HEK293 (cell line): ENCODE data around the gene PNPLA6.

ENCODE experiments used
- CTCF ChIA-PET: fragments of 350-600 bp; formaldehyde crosslinking; extraction: SDS; loops from one replicate; lab custom pipeline; 2021; ENCODE audit warnings: antibody characterized with exemption; lab: Yijun Ruan, JAX
- POLR2A ChIA-PET: fragments of 300-600 bp; formaldehyde crosslinking; extraction: SDS; loops from one replicate; lab custom pipeline; 2020; ENCODE audit warnings: antibody characterized with exemption, inconsistent platforms; lab: Yijun Ruan, JAX
- H3K27ac ChIP-seq: fragments of 200-500 bp; sonication (Bioruptor generic); 2 replicates; pipeline ENCODE4 v1.5.1; 2014; ENCODE audit warnings: low read depth, low read length, control low read depth, inconsistent platforms; ENCODE audit errors: extremely low read depth
- H3K36me3 ChIP-seq, 2 experiments: fragments of 200-500 bp in 1 of 2; sonication (Bioruptor generic) in 1 of 2; 1 replicate in 1 of 2; 2 replicates in 1 of 2; pipeline ENCODE4 v1.5.1; 2014 to 2017; ENCODE audit warnings: inconsistent platforms in 2 of 2, low read length in 2 of 2; ENCODE audit not compliant: control insufficient read depth in 2 of 2, insufficient read depth in 1 of 2
- H3K4me1 ChIP-seq: fragments of 200-500 bp; sonication (Bioruptor generic); 2 replicates; pipeline ENCODE4 v1.5.1; 2014; ENCODE audit warnings: mild to moderate bottlenecking, low read length, inconsistent platforms; ENCODE audit not compliant: control insufficient read depth, insufficient read depth
- H3K4me3 ChIP-seq: 2 replicates; pipeline ENCODE4 v1.5.1; 2011; ENCODE audit warnings: low read depth, mild to moderate bottlenecking, control low read depth, low read length, moderate library complexity
- H3K9me3 ChIP-seq: fragments of 200-500 bp; sonication (Bioruptor generic); 2 replicates; pipeline ENCODE4 v1.5.1; 2014; ENCODE audit warnings: low read depth, low read length, inconsistent platforms; ENCODE audit not compliant: control insufficient read depth, insufficient read depth
- EGR2 ChIP-seq: fragments of 450-650 bp; formaldehyde crosslinking; IDR thresholded peaks from 2 replicates; pipeline ENCODE4 v1.5.1; 2016; ENCODE audit warnings: low read depth, missing biosample characterization, missing genetic modification characterization
- GLIS2 ChIP-seq: fragments of 450-650 bp; formaldehyde crosslinking; IDR thresholded peaks from 2 replicates; pipeline ENCODE4 v1.5.1; 2016; ENCODE audit warnings: missing biosample characterization, missing genetic modification characterization
- KLF8 ChIP-seq: fragments of 450-650 bp; formaldehyde crosslinking; IDR thresholded peaks from 2 replicates; pipeline ENCODE4 v1.5.1; 2016; ENCODE audit warnings: missing biosample characterization, missing genetic modification characterization
- PRDM10 ChIP-seq: fragments of 450-650 bp; formaldehyde crosslinking; IDR thresholded peaks from 2 replicates; pipeline ENCODE4 v1.5.1; 2016; ENCODE audit warnings: missing biosample characterization, missing genetic modification characterization
- SP3 ChIP-seq: fragments of 450-650 bp; formaldehyde crosslinking; IDR thresholded peaks from 2 replicates; pipeline ENCODE4 v1.5.1; 2016; ENCODE audit warnings: missing biosample characterization, missing genetic modification characterization
- ZBTB48 ChIP-seq: fragments of 450-650 bp; formaldehyde crosslinking; IDR thresholded peaks from 2 replicates; pipeline ENCODE4 v1.5.1; 2016; ENCODE audit warnings: missing biosample characterization, missing genetic modification characterization
- ZEB2 ChIP-seq: fragments of 450-650 bp; formaldehyde crosslinking; IDR thresholded peaks from 2 replicates; pipeline ENCODE4 v1.5.1; 2016; ENCODE audit warnings: missing biosample characterization, missing genetic modification characterization
- ZFP69B ChIP-seq: fragments of 450-650 bp; formaldehyde crosslinking; IDR thresholded peaks from 2 replicates; pipeline ENCODE4 v1.5.1; 2016; ENCODE audit warnings: missing biosample characterization, missing genetic modification characterization
- ZNF184 ChIP-seq: fragments of 450-650 bp; IDR thresholded peaks from 2 replicates; pipeline ENCODE4 v1.5.1; 2018; ENCODE audit warnings: missing biosample characterization, mild to moderate bottlenecking, missing genetic modification characterization
- ZNF221 ChIP-seq: fragments of 450-650 bp; formaldehyde crosslinking; IDR thresholded peaks from 2 replicates; pipeline ENCODE4 v1.5.1; 2017; ENCODE audit warnings: missing biosample characterization, missing genetic modification characterization, borderline replicate concordance
- ZNF266 ChIP-seq: fragments of 450-650 bp; formaldehyde crosslinking; IDR thresholded peaks from 2 replicates; pipeline ENCODE4 v1.5.1; 2016; ENCODE audit warnings: missing biosample characterization, missing genetic modification characterization, low read depth
- ZNF280D ChIP-seq: fragments of 450-650 bp; formaldehyde crosslinking; IDR thresholded peaks from 2 replicates; pipeline ENCODE4 v1.5.1; 2016; ENCODE audit warnings: missing biosample characterization, missing genetic modification characterization
- ZNF292 ChIP-seq: fragments of 450-650 bp; formaldehyde crosslinking; IDR thresholded peaks from 2 replicates; pipeline ENCODE4 v1.5.1; 2016; ENCODE audit warnings: low read depth, missing biosample characterization, missing genetic modification characterization, borderline replicate concordance
- ZNF341 ChIP-seq: fragments of 450-650 bp; formaldehyde crosslinking; IDR thresholded peaks from 2 replicates; pipeline ENCODE4; 2016; ENCODE audit warnings: low read depth, missing biosample characterization, missing genetic modification characterization
- ZNF600 ChIP-seq: fragments of 450-650 bp; formaldehyde crosslinking; IDR thresholded peaks from 2 replicates; pipeline ENCODE4 v1.5.1; 2016; ENCODE audit warnings: missing biosample characterization, missing genetic modification characterization
- ZNF639 ChIP-seq: fragments of 450-650 bp; formaldehyde crosslinking; IDR thresholded peaks from 2 replicates; pipeline ENCODE4 v1.5.1; 2016; ENCODE audit warnings: missing biosample characterization, missing genetic modification characterization
- ZNF654 ChIP-seq: fragments of 450-650 bp; formaldehyde crosslinking; IDR thresholded peaks from 2 replicates; pipeline ENCODE4 v1.5.1; 2016; ENCODE audit warnings: low read depth, missing biosample characterization, missing genetic modification characterization
- ZNF664 ChIP-seq: fragments of 450-650 bp; formaldehyde crosslinking; IDR thresholded peaks from 2 replicates; pipeline ENCODE4 v1.5.1; 2016; ENCODE audit warnings: missing biosample characterization, missing genetic modification characterization
- ZNF692 ChIP-seq: fragments of 450-650 bp; formaldehyde crosslinking; IDR thresholded peaks from 2 replicates; pipeline ENCODE4 v1.5.1; 2016; ENCODE audit warnings: missing biosample characterization, missing genetic modification characterization
- TF ChIP-seq, protein P1 (sequence below): fragments of 450-650 bp; formaldehyde crosslinking; IDR thresholded peaks from 2 replicates; pipeline ENCODE4 v1.5.1; 2016; ENCODE audit warnings: missing biosample characterization, missing genetic modification characterization
- TF ChIP-seq, protein P2 (sequence below): fragments of 450-650 bp; formaldehyde crosslinking; conservative IDR thresholded peaks from 2 replicates; pipeline ENCODE4 v1.5.1; 2016; ENCODE audit warnings: low read depth, missing biosample characterization, missing genetic modification characterization

Gene PNPLA6

DNA sequence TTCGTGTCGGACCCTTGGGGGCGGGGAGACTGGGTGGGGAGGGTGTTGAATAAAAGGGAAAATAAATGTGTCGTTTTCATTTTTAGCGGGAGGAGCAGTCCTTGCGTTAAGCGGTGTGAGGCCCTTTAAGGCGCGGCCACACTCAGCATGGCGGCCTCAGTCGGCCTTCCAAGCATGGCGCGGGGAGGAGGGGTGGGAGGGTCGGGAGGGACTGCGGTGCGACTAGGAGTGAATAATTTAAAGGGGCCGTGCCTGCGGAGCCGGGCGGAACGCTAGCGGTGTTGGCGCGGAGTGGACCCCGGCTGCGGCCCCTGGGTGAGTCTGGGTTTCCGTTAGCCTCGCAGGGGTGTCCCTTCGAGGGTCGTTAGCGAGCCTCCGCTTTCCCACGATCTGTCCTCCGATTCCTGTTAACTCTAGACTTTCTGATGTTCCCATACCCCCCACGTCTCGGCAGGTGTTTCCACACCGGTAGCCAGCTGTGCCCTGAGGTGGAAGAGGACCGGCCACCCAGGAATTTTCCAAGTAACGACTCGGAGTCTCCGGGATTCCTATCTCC is 1.5 kb upstream of the PNPLA6 start:
- H3K4me1 ChIP-seq, result no peaks in the 10 kb centered on the region
- no peaks in the 10 kb centered on the region for H3K9me3 ChIP-seq
- H3K36me3 ChIP-seq, result peaks cover 0 to 22% of the 10 kb centered on the region in 2 experiments; a peak in 2 of 3 replicates
- POLR2A ChIA-PET, result interaction anchor here (0.6 to 3.4 kb wide), 5 partner anchors 7 to 154 kb away, joined by 3 to 27 read pairs (median 4); partner anchors contain the start of genes MCOLN1 and ZNF358
- peak overlapping the region; percentile 82 for H3K4me3 ChIP-seq
- H3K27ac ChIP-seq, result peak overlapping the region; percentile 39; the same call in 1 of the 2 replicates
- CTCF ChIA-PET, result interaction anchor here (0.6 to 1.1 kb wide), 3 partner anchors 34 to 273 kb away, joined by 3 to 4 read pairs (median 3); no protein-coding TSS in a partner anchor
- TF ChIP-seq ZNF341 (tag by site-specific recombination), result peak; percentile 6; the same call in 1 of the 2 replicates
- no peak for TF ChIP-seq ZNF292
- TF ChIP-seq SP3 (tag by site-specific recombination), result peak; percentile 77
- TF ChIP-seq ZFP69B, result peak; percentile 99
- TF ChIP-seq ZNF664, result no peak
- no peak for TF ChIP-seq ZNF280D (tag by site-specific recombination)
- TF ChIP-seq, protein P1, sequence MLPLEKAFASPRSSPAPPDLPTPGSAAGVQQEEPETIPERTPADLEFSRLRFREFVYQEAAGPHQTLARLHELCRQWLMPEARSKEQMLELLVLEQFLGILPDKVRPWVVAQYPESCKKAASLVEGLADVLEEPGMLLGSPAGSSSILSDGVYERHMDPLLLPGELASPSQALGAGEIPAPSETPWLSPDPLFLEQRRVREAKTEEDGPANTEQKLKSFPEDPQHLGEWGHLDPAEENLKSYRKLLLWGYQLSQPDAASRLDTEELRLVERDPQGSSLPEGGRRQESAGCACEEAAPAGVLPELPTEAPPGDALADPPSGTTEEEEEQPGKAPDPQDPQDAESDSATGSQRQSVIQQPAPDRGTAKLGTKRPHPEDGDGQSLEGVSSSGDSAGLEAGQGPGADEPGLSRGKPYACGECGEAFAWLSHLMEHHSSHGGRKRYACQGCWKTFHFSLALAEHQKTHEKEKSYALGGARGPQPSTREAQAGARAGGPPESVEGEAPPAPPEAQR (tag by site-specific recombination), result no peak
- TF ChIP-seq ZNF639 (tag by site-specific recombination), result no peak
- 0 out of 2 replicates have a peak, but pooled peaks have one; percentile 35 for TF ChIP-seq ZEB2 (tag by site-specific recombination)
- no peak for TF ChIP-seq EGR2 (tag by site-specific recombination)
- no peak for TF ChIP-seq ZNF654 (tag by site-specific recombination)
- TF ChIP-seq, protein P2, sequence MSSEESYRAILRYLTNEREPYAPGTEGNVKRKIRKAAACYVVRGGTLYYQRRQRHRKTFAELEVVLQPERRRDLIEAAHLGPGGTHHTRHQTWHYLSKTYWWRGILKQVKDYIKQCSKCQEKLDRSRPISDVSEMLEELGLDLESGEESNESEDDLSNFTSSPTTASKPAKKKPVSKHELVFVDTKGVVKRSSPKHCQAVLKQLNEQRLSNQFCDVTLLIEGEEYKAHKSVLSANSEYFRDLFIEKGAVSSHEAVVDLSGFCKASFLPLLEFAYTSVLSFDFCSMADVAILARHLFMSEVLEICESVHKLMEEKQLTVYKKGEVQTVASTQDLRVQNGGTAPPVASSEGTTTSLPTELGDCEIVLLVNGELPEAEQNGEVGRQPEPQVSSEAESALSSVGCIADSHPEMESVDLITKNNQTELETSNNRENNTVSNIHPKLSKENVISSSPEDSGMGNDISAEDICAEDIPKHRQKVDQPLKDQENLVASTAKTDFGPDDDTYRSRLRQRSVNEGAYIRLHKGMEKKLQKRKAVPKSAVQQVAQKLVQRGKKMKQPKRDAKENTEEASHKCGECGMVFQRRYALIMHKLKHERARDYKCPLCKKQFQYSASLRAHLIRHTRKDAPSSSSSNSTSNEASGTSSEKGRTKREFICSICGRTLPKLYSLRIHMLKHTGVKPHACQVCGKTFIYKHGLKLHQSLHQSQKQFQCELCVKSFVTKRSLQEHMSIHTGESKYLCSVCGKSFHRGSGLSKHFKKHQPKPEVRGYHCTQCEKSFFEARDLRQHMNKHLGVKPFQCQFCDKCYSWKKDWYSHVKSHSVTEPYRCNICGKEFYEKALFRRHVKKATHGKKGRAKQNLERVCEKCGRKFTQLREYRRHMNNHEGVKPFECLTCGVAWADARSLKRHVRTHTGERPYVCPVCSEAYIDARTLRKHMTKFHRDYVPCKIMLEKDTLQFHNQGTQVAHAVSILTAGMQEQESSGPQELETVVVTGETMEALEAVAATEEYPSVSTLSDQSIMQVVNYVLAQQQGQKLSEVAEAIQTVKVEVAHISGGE (tag by site-specific recombination), result peak; percentile 18; the same call in 1 of the 2 replicates
- no peak for TF ChIP-seq ZNF221 (tag by site-specific recombination)
- 0 out of 2 replicates have a peak, but pooled peaks have one; percentile 21 for TF ChIP-seq KLF8 (tag by site-specific recombination)
- peak; percentile 91 for TF ChIP-seq PRDM10 (tag by site-specific recombination)
- TF ChIP-seq ZNF266 (tag by site-specific recombination), result no peak
- no peak for TF ChIP-seq ZNF184 (tag by site-specific recombination)
- peak; percentile 23; the same call in 1 of the 2 replicates for TF ChIP-seq ZNF600
- peak; percentile 47 for TF ChIP-seq GLIS2
- 0 out of 2 replicates have a peak, but pooled peaks have one; percentile 21 for TF ChIP-seq ZBTB48
- TF ChIP-seq ZNF692 (tag by site-specific recombination), result peak; percentile 99
